ENCODE data around the gene DNAJC27. TPM values are rescaled to one million over a fixed set of nuclear protein-coding genes. Genes with fewer than 3 reads are reported as not detected.

The DNAJC27 gene
- total and polyA plus RNA-seq, 12 donors: 2.8 to 13.1 (median 9.6) TPM

GRCh38 chr2:24959761-24960160, 12.0 kb downstream of the DNAJC27 start:
- no peak for DNase-seq
- ATAC-seq: no peak
- Histone ChIP-seq H3K36me3 (peaks cover 0 to 99% (median 45%) of the 10 kb centered on the region in 9 donors), H3K4me3 (no peak overlapping the region), H3K9me3 (peaks cover 0 to 12% (median 8%) of the 10 kb centered on the region in 11 donors), H3K27ac (no peak overlapping the region), H3K27me3 (no peaks in the 10 kb centered on the region), H3K4me1 (peaks cover 0 to 28% (median 11%) of the 10 kb centered on the region in 9 donors)
- intact Hi-C loops (cut with DNase I): no loop called here
- TF ChIP-seq CTCF (IDR thresholded peaks at IDR 0.05): no peak

- DNase-seq (no peak), ATAC-seq (no peak)
- no peak for TF ChIP-seq CTCF (IDR thresholded peaks at IDR 0.05)
- Histone ChIP-seq H3K4me3 (no peak overlapping the region), H3K36me3 (peaks cover 0 to 99% (median 51%) of the 10 kb centered on the region in 9 donors), H3K9me3 (peaks cover 0 to 14% (median 9%) of the 10 kb centered on the region in 11 donors), H3K27ac (no peak overlapping the region), H3K27me3 (no peaks in the 10 kb centered on the region), H3K4me1 (peaks cover 0 to 28% (median 11%) of the 10 kb centered on the region in 9 donors)
- 81 to 85% methylated on average over 3 of the region's 3 CpGs for WGBS, 2 donors
- intact Hi-C loops (cut with DNase I): no loop called here
These were observed 13.3 kb downstream of the DNAJC27 start for GRCh38 chr2:24958411-24958935.

GRCh38 chr2:24957976-24958375, 13.8 kb downstream of the DNAJC27 start:
- no peak for TF ChIP-seq CTCF (IDR thresholded peaks at IDR 0.05)
- Histone ChIP-seq H3K4me1 (peaks cover 0 to 28% (median 11%) of the 10 kb centered on the region in 9 donors), H3K27ac (no peak overlapping the region), H3K27me3 (no peaks in the 10 kb centered on the region), H3K9me3 (peaks cover 0 to 14% (median 9%) of the 10 kb centered on the region in 11 donors), H3K36me3 (peaks cover 0 to 99% (median 49%) of the 10 kb centered on the region in 9 donors), H3K4me3 (no peak overlapping the region)
- 80 to 84% methylated on average over 2 of the region's 2 CpGs for WGBS, 2 donors
- ATAC-seq: no peak
- intact Hi-C loops (cut with DNase I): no loop called here
- DNase-seq: no peak

- H3K27me3 ChIP-seq: no peaks in the 10 kb centered on the region
- intact Hi-C loops (cut with DNase I): no loop called here
- WGBS, 2 donors: 68 to 71% methylated on average over 1 of the region's 1 CpG
- no peak for TF ChIP-seq CTCF (IDR thresholded peaks at IDR 0.05)
- DNase-seq (no peak), ATAC-seq (no peak)
- peaks cover 0 to 99% (median 49%) of the 10 kb centered on the region in 9 donors for H3K36me3 ChIP-seq
- no peak overlapping the region for H3K4me3 ChIP-seq
- H3K9me3 ChIP-seq: peaks cover 0 to 14% (median 9%) of the 10 kb centered on the region in 11 donors
- H3K27ac ChIP-seq: no peak overlapping the region
- H3K4me1 ChIP-seq: peaks cover 0 to 28% (median 11%) of the 10 kb centered on the region in 9 donors
These were observed 14.5 kb downstream of the DNAJC27 start for GRCh38 chr2:24957221-24957620.
